ENCODE measurements around the gene SLC15A2. TPM values are rescaled to one million over a fixed set of nuclear protein-coding genes. Genes with fewer than 3 reads are reported as not detected.

SLC15A2 gene
- total RNA-seq, 1 donor from 2014 or later, result 0.63 TPM

- H3K27me3 ChIP-seq (ENCODE audit: control insufficient read depth, insufficient read depth, low read length), result no peaks in the 10 kb centered on the region
- no peaks in the 10 kb centered on the region for H3K36me3 ChIP-seq (ENCODE audit: control insufficient read depth, insufficient read depth, low read length)
- no peak for TF ChIP-seq CTCF (IDR thresholded peaks at IDR 0.05; ENCODE audit: insufficient read depth, low read length, poor library complexity, severe bottlenecking)
- H3K4me3 ChIP-seq (ENCODE audit: low read depth, low read length), result no peak overlapping the region
- DNase-seq (ENCODE audit: low read depth), result no peak
These were observed 62.2 kb downstream of the SLC15A2 start for GRCh38 chr3:121956363-121956762.

GRCh38 chr3:121957674-121958415 is 63.6 kb downstream of the SLC15A2 start:
- no peak for TF ChIP-seq CTCF (IDR thresholded peaks at IDR 0.05; ENCODE audit: insufficient read depth, low read length, poor library complexity, severe bottlenecking)
- no peak for DNase-seq (ENCODE audit: low read depth)
- Histone ChIP-seq H3K27me3 (ENCODE audit: control insufficient read depth, insufficient read depth, low read length) (no peaks in the 10 kb centered on the region), H3K4me3 (ENCODE audit: low read depth, low read length) (no peak overlapping the region), H3K36me3 (ENCODE audit: control insufficient read depth, insufficient read depth, low read length) (no peaks in the 10 kb centered on the region)

- H3K27me3 ChIP-seq (ENCODE audit: control insufficient read depth, insufficient read depth, low read length), result no peaks in the 10 kb centered on the region
- no peak for TF ChIP-seq CTCF (IDR thresholded peaks at IDR 0.05; ENCODE audit: insufficient read depth, low read length, poor library complexity, severe bottlenecking)
These were observed 64.6 kb downstream of the SLC15A2 start for GRCh38 chr3:121958801-121959200.

DNA sequence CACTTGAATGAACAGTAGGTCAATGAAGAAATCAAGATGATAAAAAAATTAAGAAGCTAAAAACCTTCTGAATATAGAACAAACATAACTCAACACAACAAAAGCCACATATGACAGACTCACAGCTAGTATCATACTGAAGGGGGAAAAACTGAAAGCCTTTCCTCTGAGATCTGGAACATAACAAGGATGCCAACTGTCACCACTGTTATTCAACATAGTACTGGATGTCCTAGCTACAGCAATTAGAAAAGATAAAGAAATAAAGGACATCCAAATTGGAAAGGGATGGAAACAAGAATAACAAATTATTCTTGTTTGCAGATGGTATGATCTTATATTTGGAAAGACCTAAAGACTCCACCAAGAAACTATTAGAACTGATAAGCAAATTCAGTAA is 67.1 kb downstream of the SLC15A2 start:
- Histone ChIP-seq H3K36me3 (ENCODE audit: control insufficient read depth, insufficient read depth, low read length) (no peaks in the 10 kb centered on the region), H3K27me3 (ENCODE audit: control insufficient read depth, insufficient read depth, low read length) (no peaks in the 10 kb centered on the region), H3K4me3 (ENCODE audit: low read depth, low read length) (no peak overlapping the region)
- no peak for TF ChIP-seq CTCF (IDR thresholded peaks at IDR 0.05; ENCODE audit: insufficient read depth, low read length, poor library complexity, severe bottlenecking)
- no peak for DNase-seq (ENCODE audit: low read depth)

More at GRCh38 chr3:121958801-121959200, 64.6 kb downstream of the SLC15A2 start:
- Histone ChIP-seq H3K36me3 (ENCODE audit: control insufficient read depth, insufficient read depth, low read length) (no peaks in the 10 kb centered on the region), H3K4me3 (ENCODE audit: low read depth, low read length) (no peak overlapping the region)
- DNase-seq (ENCODE audit: low read depth), result no peak

- no peaks in the 10 kb centered on the region for H3K36me3 ChIP-seq (ENCODE audit: control insufficient read depth, insufficient read depth, low read length)
- no peak for TF ChIP-seq CTCF (IDR thresholded peaks at IDR 0.05; ENCODE audit: insufficient read depth, low read length, poor library complexity, severe bottlenecking)
- H3K4me3 ChIP-seq (ENCODE audit: low read depth, low read length), result no peak overlapping the region
- DNase-seq (ENCODE audit: low read depth), result no peak
- no peaks in the 10 kb centered on the region for H3K27me3 ChIP-seq (ENCODE audit: control insufficient read depth, insufficient read depth, low read length)
These were observed 68.2 kb downstream of the SLC15A2 start for GRCh38 chr3:121962443-121962842.

- Histone ChIP-seq H3K36me3 (ENCODE audit: control insufficient read depth, insufficient read depth, low read length) (no peaks in the 10 kb centered on the region), H3K27me3 (ENCODE audit: control insufficient read depth, insufficient read depth, low read length) (no peaks in the 10 kb centered on the region), H3K4me3 (ENCODE audit: low read depth, low read length) (no peak overlapping the region)
- TF ChIP-seq CTCF (IDR thresholded peaks at IDR 0.05; ENCODE audit: insufficient read depth, low read length, poor library complexity, severe bottlenecking), result no peak
- DNase-seq (ENCODE audit: low read depth), result no peak
These were observed 69.4 kb downstream of the SLC15A2 start for GRCh38 chr3:121963608-121964007.

Data from kidney epithelial cell (primary cell).